HG03460 (cell line): ENCODE data around the gene AVP.
A peak's percentile ranks its signal among the peaks of the same experiment; 100 is the strongest.

Source experiments
- ATAC-seq: cut with Tn5 transposase; IDR thresholded peaks from one replicate; pipeline ENCODE4 v1.9.1; 2021; ENCODE audit not compliant: unreplicated experiment

AVP gene

GRCh38 chr20:3051385-3052019 lies 33.0 kb downstream of the AVP start:
- no peak for ATAC-seq

DNA sequence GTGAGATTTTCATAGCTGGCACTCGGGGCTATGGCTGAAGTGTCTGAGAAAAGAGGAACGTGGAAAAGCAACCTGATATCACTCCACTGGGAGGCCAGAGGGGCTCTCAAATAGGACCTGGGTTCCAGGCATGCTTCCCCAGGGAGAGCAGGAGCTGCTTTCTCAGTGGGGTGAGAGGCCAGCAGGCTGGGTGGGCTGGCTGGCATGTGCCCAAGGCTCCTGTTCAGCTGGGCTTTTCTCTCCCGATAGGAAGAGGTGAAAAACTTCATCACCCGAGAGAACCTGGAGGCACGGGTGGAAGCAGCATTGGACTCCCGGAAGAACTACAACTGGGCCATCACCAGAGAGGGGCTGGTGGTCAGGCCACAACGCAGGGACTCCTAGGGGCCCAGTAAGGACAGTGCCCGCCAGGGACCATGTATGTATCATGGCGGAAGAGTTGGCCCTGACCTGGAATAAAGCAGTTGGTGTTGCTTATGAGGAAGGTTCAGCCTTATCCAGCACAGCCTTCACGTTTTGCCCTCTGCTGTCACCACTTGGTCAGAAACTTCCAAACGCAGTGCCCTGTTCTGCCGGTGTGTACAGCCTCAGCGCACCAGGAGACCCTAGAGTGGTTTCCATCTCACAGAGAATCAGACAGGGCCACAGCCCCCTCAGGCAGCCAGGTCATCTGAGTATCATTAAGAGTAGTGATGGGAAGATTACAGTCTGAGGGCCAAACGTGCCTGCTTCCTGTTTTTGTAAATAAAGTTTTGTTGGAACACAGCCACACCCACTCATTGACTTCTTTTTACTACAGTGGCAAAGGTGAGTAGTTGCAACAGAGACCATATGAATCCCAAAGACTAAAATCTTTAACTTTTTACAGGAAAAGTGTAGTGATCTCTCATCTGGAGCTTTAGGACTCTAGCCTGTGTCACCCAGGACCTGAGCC lies 36.8 kb downstream of the AVP start:
- ATAC-seq, result no peak

DNA sequence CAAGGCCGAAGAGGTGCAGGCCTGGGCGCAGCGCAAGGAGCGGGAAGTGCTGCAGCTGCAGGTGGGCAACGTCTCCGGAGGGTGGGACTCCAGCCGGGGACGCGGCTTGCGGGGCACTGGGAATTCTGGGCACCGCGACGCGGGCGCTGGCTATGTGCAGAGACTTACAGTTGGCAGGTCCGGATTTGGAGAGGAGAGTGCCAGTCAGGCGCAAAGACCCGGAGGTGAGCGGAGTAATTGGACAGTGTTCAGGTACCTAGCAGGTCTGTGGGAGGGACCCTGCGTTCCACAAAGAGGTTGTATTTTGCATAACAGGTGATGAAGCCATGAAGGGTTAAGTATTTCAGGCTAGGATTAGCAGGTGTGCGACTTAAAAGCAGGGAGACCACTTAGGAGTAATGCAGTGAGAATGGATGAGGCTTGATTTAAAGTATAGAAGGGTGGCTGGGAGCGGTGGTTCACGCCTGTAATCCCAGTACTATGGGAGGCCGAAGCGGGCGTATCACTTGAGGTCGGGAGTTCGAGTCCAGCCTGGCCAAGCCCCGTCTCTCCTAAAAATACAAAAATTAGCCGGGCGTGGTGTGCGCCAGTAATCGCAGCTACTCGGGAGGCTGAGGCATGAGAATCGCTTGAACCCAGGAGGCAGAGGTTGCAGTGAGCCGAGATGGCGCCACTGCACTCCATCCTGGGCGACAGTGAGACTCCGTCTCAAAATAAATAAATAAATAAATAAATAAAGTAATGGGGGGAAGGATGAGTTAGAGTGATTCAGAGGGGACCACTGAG lies 37.7 kb downstream of the AVP start:
- ATAC-seq, result no peak

DNA sequence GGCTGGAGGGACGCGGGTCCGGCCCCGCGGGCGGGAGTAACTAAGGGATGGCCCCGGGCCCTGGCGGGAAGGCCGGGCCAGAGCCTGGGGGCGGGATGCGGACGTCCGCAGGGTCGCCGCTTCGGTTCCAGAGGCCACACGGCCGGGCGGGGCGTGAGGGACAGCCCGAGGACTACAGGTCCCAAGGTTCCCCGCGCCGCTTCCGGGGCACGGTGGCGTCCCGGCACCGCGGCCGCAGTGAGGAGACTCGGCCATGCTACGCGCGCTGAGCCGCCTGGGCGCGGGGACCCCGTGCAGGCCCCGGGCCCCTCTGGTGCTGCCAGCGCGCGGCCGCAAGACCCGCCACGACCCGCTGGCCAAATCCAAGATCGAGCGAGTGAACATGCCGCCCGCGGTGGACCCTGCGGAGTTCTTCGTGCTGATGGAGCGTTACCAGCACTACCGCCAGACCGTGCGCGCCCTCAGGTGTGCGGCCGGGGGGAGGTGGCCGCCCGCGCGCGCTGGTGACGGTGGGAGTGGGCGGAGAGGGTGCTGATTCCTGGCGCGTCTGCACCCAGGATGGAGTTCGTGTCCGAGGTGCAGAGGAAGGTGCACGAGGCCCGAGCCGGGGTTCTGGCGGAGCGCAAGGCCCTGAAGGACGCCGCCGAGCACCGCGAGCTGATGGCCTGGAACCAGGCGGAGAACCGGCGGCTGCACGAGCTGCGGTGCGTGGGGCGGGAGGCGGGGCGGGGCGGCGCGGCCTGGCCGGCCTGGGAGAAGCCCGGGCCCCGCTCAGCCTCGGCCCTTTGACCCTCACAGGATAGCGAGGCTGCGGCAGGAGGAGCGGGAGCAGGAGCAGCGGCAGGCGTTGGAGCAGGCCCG lies 38.5 kb downstream of the AVP start, which contains the start of gene MRPS26:
TSS of gene MRPS26 (plus strand) at position 237 of the 861 bp plus-strand sequence. CDS start at position 254, 17 bp downstream.
- peak; percentile 88 for ATAC-seq

GRCh38 chr20:3045042-3045815 lies 39.3 kb downstream of the AVP start:
- ATAC-seq, result peak; percentile 43

DNA sequence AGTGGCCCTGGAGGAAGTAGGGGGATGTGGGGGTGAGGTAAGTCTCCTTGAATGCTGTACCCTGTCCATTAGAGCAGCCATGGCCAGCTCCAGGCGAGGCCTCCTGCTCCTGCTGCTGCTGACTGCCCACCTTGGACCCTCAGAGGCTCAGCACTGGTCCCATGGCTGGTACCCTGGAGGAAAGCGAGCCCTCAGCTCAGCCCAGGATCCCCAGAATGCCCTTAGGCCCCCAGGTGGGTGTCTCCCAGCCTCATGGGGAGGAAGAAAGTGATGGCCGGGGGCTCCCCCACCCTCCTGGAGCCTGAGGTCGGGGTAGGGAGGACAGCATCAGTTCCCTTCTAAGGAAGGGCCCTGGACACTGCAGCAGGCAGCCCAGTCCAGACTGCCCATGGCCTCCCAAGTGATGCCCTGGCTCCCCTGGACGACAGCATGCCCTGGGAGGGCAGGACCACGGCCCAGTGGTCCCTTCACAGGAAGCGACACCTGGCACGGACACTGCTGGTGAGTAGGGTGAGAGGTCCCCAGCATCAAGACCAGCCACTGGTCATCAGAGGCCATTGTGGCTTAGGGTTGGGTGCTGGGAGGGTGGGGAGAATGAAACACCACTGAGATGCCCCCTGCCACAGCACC lies 40.1 kb downstream of the AVP start:
- ATAC-seq, result no peak

DNA sequence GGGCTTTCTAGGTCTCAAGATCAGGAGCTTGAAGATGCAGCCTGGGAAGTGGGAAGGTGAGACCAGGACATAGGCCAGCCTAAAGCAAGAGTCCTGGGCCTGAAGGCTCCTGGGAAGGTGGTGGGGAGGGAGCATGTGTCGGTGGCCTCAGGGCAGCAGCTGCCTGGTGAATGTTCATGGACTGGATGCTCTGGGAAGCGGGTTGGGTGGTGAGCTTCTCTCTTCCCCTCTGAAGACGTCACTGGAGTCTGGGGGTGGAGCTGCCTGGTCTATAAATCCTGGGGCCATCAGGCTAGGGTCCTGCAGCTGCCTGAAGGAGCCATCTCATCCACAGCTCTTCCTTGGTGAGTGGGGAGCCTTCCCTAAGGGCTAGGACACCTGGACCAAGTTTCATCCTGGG lies 41.2 kb downstream of the AVP start, which contains the start of gene GNRH2:
TSS of gene GNRH2 (plus strand) at position 301 of the 400 bp plus-strand sequence. CDS start 793 bp downstream, outside the sequence.
- ATAC-seq, result no peak

DNA sequence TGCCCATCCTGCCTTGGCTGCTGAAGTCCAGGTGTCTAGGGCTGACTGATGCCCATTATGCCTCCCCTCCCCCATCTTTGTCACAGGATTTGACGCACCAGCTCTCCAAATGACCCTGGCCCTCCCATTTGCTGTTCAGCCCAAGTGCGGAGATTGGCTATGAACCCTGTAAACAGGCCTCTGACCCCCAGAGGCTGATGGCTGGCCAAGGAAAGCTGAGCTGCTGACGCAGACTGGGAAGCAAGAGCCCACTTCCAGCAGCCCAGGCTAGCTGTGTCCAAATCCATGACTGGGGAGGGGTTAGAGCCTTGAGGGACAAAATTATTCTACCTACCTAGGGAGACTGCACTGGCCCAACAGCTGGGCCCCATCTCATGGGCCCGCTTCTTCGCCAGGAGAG lies 41.9 kb downstream of the AVP start:
- no peak for ATAC-seq

DNA sequence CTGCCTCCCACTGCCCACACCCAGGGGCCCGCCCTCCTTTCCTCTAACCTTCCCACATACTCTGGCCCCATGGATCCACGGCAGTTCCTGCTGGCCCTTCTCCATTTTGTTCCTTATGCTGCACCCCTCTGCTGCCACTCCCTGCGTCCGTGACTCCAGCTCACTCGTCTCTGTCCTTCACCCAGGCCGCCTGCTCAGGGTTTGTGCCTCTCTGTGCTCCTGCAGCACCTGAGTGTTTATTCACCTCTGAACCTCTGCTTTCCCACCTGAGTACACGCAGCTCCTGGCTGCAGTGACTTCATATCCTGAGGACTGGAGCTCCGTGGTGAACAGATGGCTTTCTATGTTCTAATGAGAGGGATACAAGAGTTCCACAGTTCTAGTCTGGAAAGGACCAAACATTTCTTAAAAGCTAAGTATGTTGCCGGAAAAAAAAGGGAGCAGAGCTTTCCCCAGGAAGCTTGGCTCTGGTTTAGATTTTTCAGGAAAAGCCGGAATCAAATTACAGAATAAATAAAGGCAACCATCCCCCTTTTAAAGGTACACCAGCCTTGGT lies 42.6 kb downstream of the AVP start:
- no peak for ATAC-seq

GRCh38 chr20:3040086-3040485 lies 44.4 kb downstream of the AVP start:
- no peak for ATAC-seq

DNA sequence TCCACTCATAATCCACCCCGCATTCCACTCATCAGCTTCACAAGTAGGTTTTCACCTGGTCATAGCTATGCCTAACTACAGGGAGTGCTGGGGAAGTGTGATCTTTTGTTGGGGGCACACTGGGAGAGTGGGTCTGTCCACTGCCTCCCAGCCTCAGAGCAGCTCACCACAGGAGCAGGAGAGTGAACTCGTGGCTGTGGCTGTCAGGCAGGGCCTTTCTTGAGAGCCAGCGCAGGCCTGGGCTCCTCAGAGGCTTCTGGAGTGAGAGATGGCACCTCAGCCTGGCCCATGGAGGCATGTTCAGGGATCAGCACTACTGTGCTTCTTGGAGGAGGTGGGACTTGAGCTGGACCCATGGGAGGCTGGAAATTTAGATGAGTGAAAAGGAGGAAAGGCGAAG lies 45.1 kb downstream of the AVP start:
- no peak for ATAC-seq

DNA sequence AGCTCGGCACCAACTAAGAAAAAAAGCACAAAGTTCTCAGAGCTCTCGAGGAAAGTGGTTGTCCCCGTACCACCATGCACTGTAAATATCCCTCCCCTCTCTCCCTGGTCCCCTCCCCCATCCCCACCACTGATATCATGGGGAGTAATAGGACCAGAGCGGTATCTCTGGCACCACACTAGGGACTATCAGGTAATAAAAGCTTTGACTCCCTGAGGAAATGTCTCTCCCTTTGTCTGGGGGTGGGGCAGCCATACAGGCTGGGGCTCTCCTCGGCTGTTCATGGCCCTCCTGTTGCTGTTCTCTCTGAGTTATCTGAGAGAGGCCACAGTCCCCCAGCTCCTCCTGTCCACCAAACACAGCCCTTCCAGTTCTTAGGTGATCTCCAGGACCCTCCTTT lies 46.1 kb downstream of the AVP start:
- no peak for ATAC-seq

GRCh38 chr20:3037654-3038053 lies 46.9 kb downstream of the AVP start:
- ATAC-seq, result no peak

GRCh38 chr20:3032624-3033023 lies 51.9 kb downstream of the AVP start:
- ATAC-seq, result no peak
